Sciatic nerve (tissue), 2 donors: ENCODE data around the gene KAZALD1. TPM values are rescaled to one million over a fixed set of nuclear protein-coding genes. Genes with fewer than 3 reads are reported as not detected.

ENCODE experiments used
- ATAC-seq: fragments of 200-7000 bp; cut with Tn5 transposase; one replicate; pipeline ENCODE4 v1.9.1; 2020; ENCODE audit warnings: mild to moderate bottlenecking, moderate library complexity
- DNase-seq: peaks from one replicate; pipeline ENCODE4 v3.0.0-alpha.2; 2020; ENCODE audit warnings: low spot score
- intact Hi-C: fragments of 100-400 bp; cut with DNase I; formaldehyde crosslinking; loops from one replicate; pipeline ENCODE4 v1.14.2; 2022
- total RNA-seq: library from RNA; stranded (reverse); fragmentation: NEBNext Ultra II Directional; extraction: Animal tissue kit (Norgen Biotek cat#: 25700); gene quantifications from one replicate; pipeline ENCODE4 v1.2.1, GENCODE V29; 2021
- donor health status: DM: no; HTN: no; CAD: no.
- donor health status: DM: no; HTN: no; CAD: no.

The KAZALD1 gene
- total RNA-seq, 1 donor from 2014 or later, result 4.7 TPM

GRCh38 chr10:101062232-101063049 is 652 bp downstream of the KAZALD1 start:
- ATAC-seq (no peak), DNase-seq (peak; percentile 64)
- intact Hi-C loops, result loop anchor here (1.0 kb wide), 1 partner anchor 48 kb away; no protein-coding TSS in a partner anchor

- DNase-seq (no peak), ATAC-seq (no peak)
- intact Hi-C loops, result loop anchor here (1.0 kb wide), 1 partner anchor 49 kb away; no protein-coding TSS in a partner anchor
Observed at GRCh38 chr10:101063050-101063525, 1.3 kb downstream of the KAZALD1 start.

GRCh38 chr10:101063548-101064414 is 2.0 kb downstream of the KAZALD1 start:
- DNase-seq, result no peak
- ATAC-seq, result no peak
- intact Hi-C loops, result loop anchor here (1.0 kb wide), 1 partner anchor 49 kb away; no protein-coding TSS in a partner anchor

GRCh38 chr10:101064415-101065030 is 2.7 kb downstream of the KAZALD1 start:
- intact Hi-C loops, result no loop called here
- ATAC-seq (no peak), DNase-seq (no peak)

- no peak for ATAC-seq
- DNase-seq, result no peak
- intact Hi-C loops, result no loop called here
Observed at GRCh38 chr10:101065481-101066145, 3.8 kb downstream of the KAZALD1 start.

- DNase-seq (peak; percentile 72), ATAC-seq (peak; percentile 50)
- intact Hi-C loops, result no loop called here
Observed at GRCh38 chr10:101066146-101066895, 4.5 kb downstream of the KAZALD1 start.

- ATAC-seq (peak; percentile 7), DNase-seq (no peak)
- intact Hi-C loops, result no loop called here
Observed at GRCh38 chr10:101066896-101067355, 5.1 kb downstream of the KAZALD1 start.

GRCh38 chr10:101067356-101068083 is 5.7 kb downstream of the KAZALD1 start:
- DNase-seq (peak; percentile 85), ATAC-seq (peak; percentile 79)
- intact Hi-C loops, result no loop called here

- ATAC-seq (no peak), DNase-seq (no peak)
- intact Hi-C loops, result no loop called here
Observed at GRCh38 chr10:101069441-101069840, 7.7 kb downstream of the KAZALD1 start.

GRCh38 chr10:101070098-101070497 is 8.3 kb downstream of the KAZALD1 start:
- intact Hi-C loops, result no loop called here
- ATAC-seq (no peak), DNase-seq (no peak)

GRCh38 chr10:101071267-101071884 is 9.6 kb downstream of the KAZALD1 start:
- no peak for DNase-seq
- intact Hi-C loops, result no loop called here
- no peak for ATAC-seq

GRCh38 chr10:101071885-101072433 is 10.2 kb downstream of the KAZALD1 start:
- no peak for ATAC-seq
- intact Hi-C loops, result no loop called here
- no peak for DNase-seq

- intact Hi-C loops, result no loop called here
- ATAC-seq (no peak), DNase-seq (no peak)
Observed at GRCh38 chr10:101072923-101073322, 11.1 kb downstream of the KAZALD1 start.

GRCh38 chr10:101073631-101074030 is 11.8 kb downstream of the KAZALD1 start:
- no peak for DNase-seq
- ATAC-seq, result no peak
- intact Hi-C loops, result no loop called here

- ATAC-seq, result no peak
- intact Hi-C loops, result no loop called here
- DNase-seq, result no peak
Observed at GRCh38 chr10:101075775-101076174, 14.0 kb downstream of the KAZALD1 start.

- intact Hi-C loops, result no loop called here
- DNase-seq (no peak), ATAC-seq (no peak)
Observed at GRCh38 chr10:101076630-101077029, 14.8 kb downstream of the KAZALD1 start.

- ATAC-seq (no peak), DNase-seq (no peak)
- intact Hi-C loops, result no loop called here
Observed at GRCh38 chr10:101079874-101080273, 18.1 kb downstream of the KAZALD1 start.
